ENCODE measurements around the gene GPR84. TPM values are rescaled to one million over a fixed set of nuclear protein-coding genes. Genes with fewer than 3 reads are reported as not detected.

Gene GPR84
- total and polyA plus RNA-seq, 2 of the 13 experiments (the other 11 are each of a cell fraction or from before 2014, with no cell fraction given): not detected

DNA sequence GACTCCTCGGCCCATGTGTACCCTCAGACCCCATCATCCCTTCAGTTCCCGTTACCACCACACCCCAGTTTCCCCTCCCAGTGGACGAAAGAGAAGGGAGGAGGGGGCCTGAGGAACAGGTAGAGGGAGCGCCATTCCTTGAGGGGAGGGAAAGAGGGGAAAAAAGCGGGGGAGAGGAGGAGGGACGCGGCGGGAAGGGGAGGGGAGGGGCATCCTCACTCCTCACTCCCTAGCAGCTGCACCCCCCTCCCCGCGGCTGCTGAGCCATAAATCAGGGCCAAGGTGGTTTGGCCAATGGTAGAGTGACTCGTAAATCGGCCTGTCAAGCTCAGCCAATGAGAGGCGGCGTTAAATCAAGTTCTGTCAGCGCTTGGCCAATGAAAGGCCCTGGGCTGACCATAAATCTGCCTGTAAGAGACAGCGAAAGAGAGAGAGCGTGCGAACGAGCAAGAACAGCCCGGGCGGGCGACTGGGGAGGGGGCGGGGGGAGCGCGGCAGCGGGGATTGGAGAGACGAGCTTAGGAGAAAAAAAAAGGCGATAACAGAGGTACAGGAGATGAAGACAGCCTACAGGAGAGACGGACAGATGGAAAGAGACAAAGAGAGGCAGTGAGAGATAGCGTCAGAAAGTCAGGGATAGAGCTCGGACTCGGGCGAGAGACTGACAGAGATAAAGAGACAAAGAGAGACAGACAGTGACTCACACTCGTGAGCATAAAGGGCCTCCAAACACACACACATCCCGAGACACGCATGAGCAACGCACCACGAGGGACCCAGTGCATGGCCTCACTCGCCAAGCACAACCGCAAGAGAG lies 5.1 kb downstream of the GPR84 start (continued):
- TF ChIP-seq, protein P1, sequence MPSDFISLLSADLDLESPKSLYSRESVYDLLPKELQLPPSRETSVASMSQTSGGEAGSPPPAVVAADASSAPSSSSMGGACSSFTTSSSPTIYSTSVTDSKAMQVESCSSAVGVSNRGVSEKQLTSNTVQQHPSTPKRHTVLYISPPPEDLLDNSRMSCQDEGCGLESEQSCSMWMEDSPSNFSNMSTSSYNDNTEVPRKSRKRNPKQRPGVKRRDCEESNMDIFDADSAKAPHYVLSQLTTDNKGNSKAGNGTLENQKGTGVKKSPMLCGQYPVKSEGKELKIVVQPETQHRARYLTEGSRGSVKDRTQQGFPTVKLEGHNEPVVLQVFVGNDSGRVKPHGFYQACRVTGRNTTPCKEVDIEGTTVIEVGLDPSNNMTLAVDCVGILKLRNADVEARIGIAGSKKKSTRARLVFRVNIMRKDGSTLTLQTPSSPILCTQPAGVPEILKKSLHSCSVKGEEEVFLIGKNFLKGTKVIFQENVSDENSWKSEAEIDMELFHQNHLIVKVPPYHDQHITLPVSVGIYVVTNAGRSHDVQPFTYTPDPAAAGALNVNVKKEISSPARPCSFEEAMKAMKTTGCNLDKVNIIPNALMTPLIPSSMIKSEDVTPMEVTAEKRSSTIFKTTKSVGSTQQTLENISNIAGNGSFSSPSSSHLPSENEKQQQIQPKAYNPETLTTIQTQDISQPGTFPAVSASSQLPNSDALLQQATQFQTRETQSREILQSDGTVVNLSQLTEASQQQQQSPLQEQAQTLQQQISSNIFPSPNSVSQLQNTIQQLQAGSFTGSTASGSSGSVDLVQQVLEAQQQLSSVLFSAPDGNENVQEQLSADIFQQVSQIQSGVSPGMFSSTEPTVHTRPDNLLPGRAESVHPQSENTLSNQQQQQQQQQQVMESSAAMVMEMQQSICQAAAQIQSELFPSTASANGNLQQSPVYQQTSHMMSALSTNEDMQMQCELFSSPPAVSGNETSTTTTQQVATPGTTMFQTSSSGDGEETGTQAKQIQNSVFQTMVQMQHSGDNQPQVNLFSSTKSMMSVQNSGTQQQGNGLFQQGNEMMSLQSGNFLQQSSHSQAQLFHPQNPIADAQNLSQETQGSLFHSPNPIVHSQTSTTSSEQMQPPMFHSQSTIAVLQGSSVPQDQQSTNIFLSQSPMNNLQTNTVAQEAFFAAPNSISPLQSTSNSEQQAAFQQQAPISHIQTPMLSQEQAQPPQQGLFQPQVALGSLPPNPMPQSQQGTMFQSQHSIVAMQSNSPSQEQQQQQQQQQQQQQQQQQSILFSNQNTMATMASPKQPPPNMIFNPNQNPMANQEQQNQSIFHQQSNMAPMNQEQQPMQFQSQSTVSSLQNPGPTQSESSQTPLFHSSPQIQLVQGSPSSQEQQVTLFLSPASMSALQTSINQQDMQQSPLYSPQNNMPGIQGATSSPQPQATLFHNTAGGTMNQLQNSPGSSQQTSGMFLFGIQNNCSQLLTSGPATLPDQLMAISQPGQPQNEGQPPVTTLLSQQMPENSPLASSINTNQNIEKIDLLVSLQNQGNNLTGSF (CRISPR knock-in tag; IDR thresholded peaks at IDR 0.05): no peak
- TF ChIP-seq FOXK1 (CRISPR knock-in tag; IDR thresholded peaks at IDR 0.05; ENCODE audit: borderline replicate concordance, low read depth): no peak
- no peak for TF ChIP-seq ATF7 (IDR thresholded peaks at IDR 0.05)
- no peak for TF ChIP-seq ATF7 (CRISPR knock-in tag; IDR thresholded peaks at IDR 0.05)
- TF ChIP-seq, protein P2, sequence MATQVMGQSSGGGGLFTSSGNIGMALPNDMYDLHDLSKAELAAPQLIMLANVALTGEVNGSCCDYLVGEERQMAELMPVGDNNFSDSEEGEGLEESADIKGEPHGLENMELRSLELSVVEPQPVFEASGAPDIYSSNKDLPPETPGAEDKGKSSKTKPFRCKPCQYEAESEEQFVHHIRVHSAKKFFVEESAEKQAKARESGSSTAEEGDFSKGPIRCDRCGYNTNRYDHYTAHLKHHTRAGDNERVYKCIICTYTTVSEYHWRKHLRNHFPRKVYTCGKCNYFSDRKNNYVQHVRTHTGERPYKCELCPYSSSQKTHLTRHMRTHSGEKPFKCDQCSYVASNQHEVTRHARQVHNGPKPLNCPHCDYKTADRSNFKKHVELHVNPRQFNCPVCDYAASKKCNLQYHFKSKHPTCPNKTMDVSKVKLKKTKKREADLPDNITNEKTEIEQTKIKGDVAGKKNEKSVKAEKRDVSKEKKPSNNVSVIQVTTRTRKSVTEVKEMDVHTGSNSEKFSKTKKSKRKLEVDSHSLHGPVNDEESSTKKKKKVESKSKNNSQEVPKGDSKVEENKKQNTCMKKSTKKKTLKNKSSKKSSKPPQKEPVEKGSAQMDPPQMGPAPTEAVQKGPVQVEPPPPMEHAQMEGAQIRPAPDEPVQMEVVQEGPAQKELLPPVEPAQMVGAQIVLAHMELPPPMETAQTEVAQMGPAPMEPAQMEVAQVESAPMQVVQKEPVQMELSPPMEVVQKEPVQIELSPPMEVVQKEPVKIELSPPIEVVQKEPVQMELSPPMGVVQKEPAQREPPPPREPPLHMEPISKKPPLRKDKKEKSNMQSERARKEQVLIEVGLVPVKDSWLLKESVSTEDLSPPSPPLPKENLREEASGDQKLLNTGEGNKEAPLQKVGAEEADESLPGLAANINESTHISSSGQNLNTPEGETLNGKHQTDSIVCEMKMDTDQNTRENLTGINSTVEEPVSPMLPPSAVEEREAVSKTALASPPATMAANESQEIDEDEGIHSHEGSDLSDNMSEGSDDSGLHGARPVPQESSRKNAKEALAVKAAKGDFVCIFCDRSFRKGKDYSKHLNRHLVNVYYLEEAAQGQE (IDR thresholded peaks at IDR 0.05; ENCODE audit: borderline replicate concordance in 1 of 2, low read depth in 1 of 2, low read length in 2 of 2): no peak
- TF ChIP-seq ZNF207 (IDR thresholded peaks at IDR 0.05; ENCODE audit: borderline replicate concordance): no peak
- TF ChIP-seq, protein P3, sequence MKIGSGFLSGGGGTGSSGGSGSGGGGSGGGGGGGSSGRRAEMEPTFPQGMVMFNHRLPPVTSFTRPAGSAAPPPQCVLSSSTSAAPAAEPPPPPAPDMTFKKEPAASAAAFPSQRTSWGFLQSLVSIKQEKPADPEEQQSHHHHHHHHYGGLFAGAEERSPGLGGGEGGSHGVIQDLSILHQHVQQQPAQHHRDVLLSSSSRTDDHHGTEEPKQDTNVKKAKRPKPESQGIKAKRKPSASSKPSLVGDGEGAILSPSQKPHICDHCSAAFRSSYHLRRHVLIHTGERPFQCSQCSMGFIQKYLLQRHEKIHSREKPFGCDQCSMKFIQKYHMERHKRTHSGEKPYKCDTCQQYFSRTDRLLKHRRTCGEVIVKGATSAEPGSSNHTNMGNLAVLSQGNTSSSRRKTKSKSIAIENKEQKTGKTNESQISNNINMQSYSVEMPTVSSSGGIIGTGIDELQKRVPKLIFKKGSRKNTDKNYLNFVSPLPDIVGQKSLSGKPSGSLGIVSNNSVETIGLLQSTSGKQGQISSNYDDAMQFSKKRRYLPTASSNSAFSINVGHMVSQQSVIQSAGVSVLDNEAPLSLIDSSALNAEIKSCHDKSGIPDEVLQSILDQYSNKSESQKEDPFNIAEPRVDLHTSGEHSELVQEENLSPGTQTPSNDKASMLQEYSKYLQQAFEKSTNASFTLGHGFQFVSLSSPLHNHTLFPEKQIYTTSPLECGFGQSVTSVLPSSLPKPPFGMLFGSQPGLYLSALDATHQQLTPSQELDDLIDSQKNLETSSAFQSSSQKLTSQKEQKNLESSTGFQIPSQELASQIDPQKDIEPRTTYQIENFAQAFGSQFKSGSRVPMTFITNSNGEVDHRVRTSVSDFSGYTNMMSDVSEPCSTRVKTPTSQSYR (CRISPR knock-in tag; IDR thresholded peaks at IDR 0.05; ENCODE audit: borderline replicate concordance): peak; percentile 59; the same call in 1 of the 2 replicates
- no peak for TF ChIP-seq ZNF12 (CRISPR knock-in tag; IDR thresholded peaks at IDR 0.05)
- TF ChIP-seq KLF15 (CRISPR knock-in tag; IDR thresholded peaks at IDR 0.05; ENCODE audit: borderline replicate concordance): no peak
- TF ChIP-seq, protein P4, sequence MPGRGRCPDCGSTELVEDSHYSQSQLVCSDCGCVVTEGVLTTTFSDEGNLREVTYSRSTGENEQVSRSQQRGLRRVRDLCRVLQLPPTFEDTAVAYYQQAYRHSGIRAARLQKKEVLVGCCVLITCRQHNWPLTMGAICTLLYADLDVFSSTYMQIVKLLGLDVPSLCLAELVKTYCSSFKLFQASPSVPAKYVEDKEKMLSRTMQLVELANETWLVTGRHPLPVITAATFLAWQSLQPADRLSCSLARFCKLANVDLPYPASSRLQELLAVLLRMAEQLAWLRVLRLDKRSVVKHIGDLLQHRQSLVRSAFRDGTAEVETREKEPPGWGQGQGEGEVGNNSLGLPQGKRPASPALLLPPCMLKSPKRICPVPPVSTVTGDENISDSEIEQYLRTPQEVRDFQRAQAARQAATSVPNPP (CRISPR knock-in tag; IDR thresholded peaks at IDR 0.05): no peak
- TF ChIP-seq ZNF33B (CRISPR knock-in tag; IDR thresholded peaks at IDR 0.05): no peak
- TF ChIP-seq, protein P5, sequence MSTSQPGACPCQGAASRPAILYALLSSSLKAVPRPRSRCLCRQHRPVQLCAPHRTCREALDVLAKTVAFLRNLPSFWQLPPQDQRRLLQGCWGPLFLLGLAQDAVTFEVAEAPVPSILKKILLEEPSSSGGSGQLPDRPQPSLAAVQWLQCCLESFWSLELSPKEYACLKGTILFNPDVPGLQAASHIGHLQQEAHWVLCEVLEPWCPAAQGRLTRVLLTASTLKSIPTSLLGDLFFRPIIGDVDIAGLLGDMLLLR (CRISPR knock-in tag; IDR thresholded peaks at IDR 0.05): no peak
- TF ChIP-seq XRCC5 (optimal IDR thresholded peaks at IDR 0.05; ENCODE audit: low read length): peak; percentile 32
